GM12874 (cell line): ENCODE measurements around the gene CEPT1.

Experiments
- TF ChIP-seq, protein P1 (sequence below): IDR thresholded peaks from 2 replicates; pipeline ENCODE4 v1.5.1; 2011; ENCODE audit warnings: low read depth, mild to moderate bottlenecking, control low read depth, low read length, moderate library complexity; ENCODE audit not compliant: insufficient read depth

Gene CEPT1

DNA sequence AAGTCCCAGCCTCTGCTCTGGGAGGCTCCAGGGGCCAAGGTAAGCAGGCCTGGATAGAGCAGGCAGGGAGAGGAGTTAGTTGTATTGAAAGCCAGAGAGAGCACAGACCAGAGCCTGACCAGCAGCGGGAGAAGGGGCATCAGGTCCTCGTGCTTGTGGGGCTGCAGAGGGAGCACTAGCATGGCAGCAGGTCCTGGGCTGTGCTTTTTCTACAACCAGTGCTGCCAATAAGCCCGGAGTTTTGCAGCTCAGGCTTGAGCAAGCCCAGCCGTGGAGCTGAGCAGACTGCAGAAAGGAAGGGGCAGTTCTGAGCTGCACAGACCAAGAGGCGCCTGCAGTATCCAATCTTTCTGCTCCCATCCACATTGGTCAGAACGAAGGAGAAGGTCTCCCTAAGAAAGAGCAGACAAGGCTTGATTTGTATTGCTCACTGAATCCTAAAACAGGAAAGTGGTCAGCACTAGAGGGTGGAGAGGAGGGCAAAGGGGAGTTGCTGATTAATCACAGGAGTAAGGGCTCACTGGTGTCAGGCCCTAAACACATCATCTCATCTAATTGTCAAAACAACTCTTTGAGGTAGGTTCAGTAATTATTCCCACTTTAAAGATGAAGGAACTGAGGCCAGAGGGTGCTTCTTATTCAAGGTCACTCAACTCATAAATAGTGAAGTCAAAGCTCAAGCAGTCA is 57.7 kb downstream of the CEPT1 start:
- TF ChIP-seq, protein P1, sequence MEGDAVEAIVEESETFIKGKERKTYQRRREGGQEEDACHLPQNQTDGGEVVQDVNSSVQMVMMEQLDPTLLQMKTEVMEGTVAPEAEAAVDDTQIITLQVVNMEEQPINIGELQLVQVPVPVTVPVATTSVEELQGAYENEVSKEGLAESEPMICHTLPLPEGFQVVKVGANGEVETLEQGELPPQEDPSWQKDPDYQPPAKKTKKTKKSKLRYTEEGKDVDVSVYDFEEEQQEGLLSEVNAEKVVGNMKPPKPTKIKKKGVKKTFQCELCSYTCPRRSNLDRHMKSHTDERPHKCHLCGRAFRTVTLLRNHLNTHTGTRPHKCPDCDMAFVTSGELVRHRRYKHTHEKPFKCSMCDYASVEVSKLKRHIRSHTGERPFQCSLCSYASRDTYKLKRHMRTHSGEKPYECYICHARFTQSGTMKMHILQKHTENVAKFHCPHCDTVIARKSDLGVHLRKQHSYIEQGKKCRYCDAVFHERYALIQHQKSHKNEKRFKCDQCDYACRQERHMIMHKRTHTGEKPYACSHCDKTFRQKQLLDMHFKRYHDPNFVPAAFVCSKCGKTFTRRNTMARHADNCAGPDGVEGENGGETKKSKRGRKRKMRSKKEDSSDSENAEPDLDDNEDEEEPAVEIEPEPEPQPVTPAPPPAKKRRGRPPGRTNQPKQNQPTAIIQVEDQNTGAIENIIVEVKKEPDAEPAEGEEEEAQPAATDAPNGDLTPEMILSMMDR: peak; percentile 68

DNA sequence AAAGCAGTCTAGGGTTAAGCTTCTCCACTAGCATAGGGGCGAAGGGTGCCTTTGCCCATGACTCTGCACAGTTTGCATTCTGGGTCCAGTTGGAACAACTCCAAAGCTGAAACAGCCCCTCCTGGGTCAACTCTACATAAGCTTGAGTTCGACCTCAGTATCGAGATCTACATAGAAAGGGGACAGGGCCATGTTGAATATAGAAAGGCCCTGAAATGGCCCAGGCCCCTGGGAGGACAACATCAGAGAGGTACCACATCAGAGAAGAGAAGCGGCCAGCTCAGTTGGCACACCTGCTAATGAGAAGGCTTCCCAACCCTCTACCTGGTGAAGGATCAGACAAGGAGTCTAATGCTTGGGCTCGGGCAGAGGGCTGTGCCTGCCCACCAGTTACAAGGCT is 58.8 kb downstream of the CEPT1 start:
- TF ChIP-seq, protein P1: no peak

DNA sequence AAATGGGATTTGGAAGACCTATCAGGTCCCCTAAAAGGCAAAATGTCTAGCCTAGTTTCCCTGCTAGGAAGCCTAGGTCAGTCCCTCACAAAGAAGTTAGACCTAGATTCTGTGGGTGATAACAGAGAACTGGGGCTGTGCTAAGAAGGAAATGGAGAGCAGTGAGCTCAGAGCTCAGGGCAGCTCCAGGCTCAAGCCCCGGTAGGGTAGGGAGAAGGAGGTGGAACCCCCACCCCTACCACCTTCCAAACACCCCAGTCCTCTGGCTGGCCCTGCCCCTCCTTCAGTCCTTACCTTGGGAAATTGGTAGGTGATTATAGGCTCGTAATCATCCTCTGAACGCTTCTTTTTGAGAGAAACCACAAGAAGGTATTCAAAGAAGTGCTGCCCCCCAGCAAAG is 59.3 kb downstream of the CEPT1 start:
- TF ChIP-seq, protein P1: no peak

DNA sequence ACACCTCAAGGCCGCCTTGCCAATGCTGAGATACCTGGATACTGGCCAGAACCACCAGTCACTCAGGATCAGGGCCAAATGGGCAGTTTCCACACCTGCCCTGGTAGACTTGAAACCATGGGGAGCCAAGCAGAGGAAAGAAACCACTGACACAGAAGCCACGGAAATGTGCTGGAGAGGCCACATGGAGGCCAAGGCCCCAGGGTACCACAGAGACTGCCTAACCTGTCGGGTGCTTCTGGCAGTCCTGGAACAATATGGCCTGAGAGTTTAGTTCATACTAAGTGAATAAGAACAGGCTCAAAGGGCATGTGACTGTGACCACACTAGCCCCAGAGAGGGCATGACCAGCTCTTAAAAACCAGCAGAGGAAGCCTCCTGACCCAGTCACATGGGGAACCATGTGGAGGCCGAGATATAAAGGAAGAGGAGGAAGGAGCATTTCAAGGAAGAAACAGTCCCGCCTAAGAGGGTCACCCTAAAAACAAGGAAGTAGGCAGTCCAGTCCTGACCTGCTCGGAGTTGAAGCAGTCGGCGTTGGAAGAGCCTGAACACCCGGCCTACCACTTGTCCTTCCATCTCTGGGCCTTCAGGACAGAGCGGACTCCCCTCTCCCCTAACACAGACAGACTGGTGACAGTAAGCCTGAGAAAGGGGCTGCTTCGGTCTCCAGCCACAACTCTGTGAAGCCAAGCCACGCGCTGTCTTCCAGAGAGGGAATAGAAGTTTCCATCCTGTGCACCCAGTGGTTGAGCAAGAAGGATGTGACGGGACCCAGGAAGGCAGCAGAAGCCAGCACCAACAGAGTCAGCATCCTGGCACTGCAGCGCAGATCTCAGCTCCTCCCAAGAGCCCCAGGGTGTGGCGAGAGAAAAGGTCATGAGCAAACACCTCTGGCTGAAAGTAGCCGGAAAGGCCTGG is 60.1 kb downstream of the CEPT1 start, which contains the start of gene DENND2D:
TSS of gene DENND2D (minus strand) at position 766 of the 921 bp plus-strand sequence. CDS start at position 579, 187 bp downstream.
- TF ChIP-seq, protein P1: no peak

DNA sequence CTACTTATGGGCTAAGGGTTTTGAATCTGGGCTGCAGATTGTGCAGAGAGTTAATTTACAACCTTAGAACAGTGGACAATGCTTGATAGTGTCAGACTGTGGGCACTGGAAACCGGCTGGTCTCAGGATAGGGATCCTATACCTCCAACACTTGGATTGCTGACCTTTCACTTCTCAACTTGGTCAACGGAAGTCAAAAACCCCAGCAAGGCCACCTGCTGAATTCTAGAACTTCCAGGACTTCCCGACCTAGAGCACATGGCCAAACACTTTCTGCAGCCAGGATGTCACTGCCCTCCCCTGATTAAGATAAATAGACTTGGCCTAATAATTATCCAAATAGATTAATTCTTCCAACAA is 60.8 kb downstream of the CEPT1 start:
- TF ChIP-seq, protein P1: no peak

DNA sequence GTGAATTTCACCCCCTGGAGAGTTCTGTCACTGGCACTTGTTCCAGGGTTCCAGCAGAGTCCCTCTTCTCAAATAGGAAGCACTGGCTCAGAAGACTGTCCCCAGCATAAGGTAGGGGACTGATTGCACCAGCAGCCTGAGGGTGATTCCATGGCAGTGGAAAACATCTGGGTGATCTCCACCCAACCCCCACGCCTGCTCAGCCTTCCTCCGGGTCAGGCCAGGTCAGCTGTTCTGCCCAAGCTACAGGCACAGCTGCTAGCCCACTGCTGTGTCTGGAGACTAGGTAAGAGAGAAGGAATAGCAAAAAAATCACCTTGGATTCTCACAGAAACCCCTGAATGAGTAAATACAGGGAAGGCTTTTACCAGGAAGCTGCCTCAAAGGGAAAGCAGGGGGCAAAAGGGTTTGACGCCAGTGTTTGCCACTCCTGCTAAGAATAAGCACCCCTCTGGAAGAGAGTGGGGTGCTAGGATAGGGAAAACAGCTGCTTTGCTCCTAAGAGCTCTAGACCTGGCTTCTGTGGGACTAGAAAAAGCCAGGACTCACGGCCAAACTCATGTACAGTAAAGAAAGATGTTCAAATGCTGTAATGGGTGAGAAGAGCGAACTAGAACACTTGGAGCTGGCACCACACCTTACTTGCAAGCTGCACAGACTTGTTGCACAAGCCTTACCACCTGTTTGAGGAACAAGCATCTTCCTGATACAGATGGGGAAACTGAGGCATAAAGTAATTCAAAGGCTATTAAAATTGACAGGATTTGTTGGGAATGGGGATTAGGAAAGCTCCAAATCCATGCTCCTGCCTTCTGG is 61.5 kb downstream of the CEPT1 start:
- TF ChIP-seq, protein P1: no peak

DNA sequence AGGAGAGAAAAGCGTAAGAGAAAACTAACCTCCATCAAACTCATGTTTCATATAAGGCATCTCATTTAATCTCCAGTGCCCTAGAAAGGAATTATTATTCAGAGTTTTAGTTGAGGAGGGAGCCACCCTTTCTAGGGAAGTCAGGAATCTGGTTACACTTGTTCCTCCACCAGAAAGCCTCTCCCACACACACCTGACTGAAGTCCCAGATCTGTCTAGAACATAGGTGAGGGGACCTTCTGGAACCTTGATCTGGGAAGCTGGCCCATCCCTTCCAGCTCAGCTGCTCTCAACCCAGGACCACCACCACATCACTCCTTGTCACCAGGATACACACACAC is 62.3 kb downstream of the CEPT1 start:
- TF ChIP-seq, protein P1: no peak
